HepG2 (cell line): ENCODE data around the gene TCERG1. TPM values are rescaled to one million over a fixed set of nuclear protein-coding genes. Genes with fewer than 3 reads are reported as not detected.

Source experiments
- ATAC-seq: fragments of 200-7000 bp; cut with Tn5 transposase; 3 replicates; pipeline ENCODE4 v1.9.1; 2020; ENCODE audit warnings: mild to moderate bottlenecking, moderate library complexity
- BruUV-seq: library from RNA; stranded (reverse); fragments of 400-500 nt; replicated peaks from 2 replicates; lab custom pipeline; 2021; lab: Mats Ljungman, UMichigan
- CTCF ChIA-PET: fragments of 300-600 bp; formaldehyde crosslinking; extraction: SDS; loops from one replicate; lab custom pipeline; 2021; ENCODE audit warnings: low total read pairs, inconsistent platforms, low intra/inter-chr PET ratio; lab: Yijun Ruan, JAX
- POLR2A ChIA-PET: fragments of 350-600 bp; sonication (Branson Sonifier 250); formaldehyde crosslinking; loops from one replicate; lab custom pipeline; 2020; ENCODE audit warnings: antibody characterized with exemption, inconsistent platforms; lab: Yijun Ruan, JAX
- DNase-seq: peaks from one replicate; pipeline ENCODE4 v3.0.0-alpha.2; 2015; ENCODE audit warnings: low spot score
- FAIRE-seq: peaks from 3 replicates; lab custom pipeline; 2011; peaks lifted over from hg19 to GRCh38; lab: Jason Lieb, UNC
- H2AFZ ChIP-seq: one replicate; pipeline ENCODE4 v1.6.1; 2011; ENCODE audit warnings: low read length, inconsistent platforms
- H3K27ac ChIP-seq: fragments of 300-600 bp; 3 replicates; pipeline ENCODE4 v1.8.0; 2011; ENCODE audit warnings: mixed run types, mild to moderate bottlenecking, mixed read lengths, low read length, inconsistent platforms; ENCODE audit not compliant: insufficient read depth; ENCODE audit errors: extremely low read length
- H3K27me3 ChIP-seq, 2 experiments: fragments of 200-600 bp in 1 of 2; 2 replicates in 1 of 2; 3 replicates in 1 of 2; pipeline versions ENCODE4 v1.6.0 to v1.8.0; 2011; ENCODE audit warnings: low read length in 2 of 2, mild to moderate bottlenecking in 2 of 2, moderate library complexity in 2 of 2, inconsistent platforms in 1 of 2; ENCODE audit not compliant: insufficient read depth in 2 of 2, control insufficient read depth in 1 of 2
- H3K36me3 ChIP-seq, 2 experiments: fragments of 200-600 bp in 1 of 2; replicated peaks in 1 of 2; 2 replicates in 1 of 2; 3 replicates in 1 of 2; pipeline versions ENCODE4 v1.5.1 to v1.8.0; 2011; ENCODE audit warnings: low read length in 2 of 2, inconsistent platforms in 1 of 2; ENCODE audit not compliant: insufficient read depth in 2 of 2, control insufficient read depth in 1 of 2
- H3K4me1 ChIP-seq: 2 replicates; pipeline ENCODE4 v1.5.1; 2012; ENCODE audit warnings: low read length, inconsistent platforms; ENCODE audit not compliant: insufficient read depth
- H3K4me2 ChIP-seq: 2 replicates; pipeline ENCODE4 v1.6.0; 2011; ENCODE audit warnings: low read depth, low read length, inconsistent platforms
- H3K4me3 ChIP-seq, 3 experiments: fragments of 200-600 bp in 1 of 3; sonication (generic), shearing (Covaris generic) in 1 of 3; replicated peaks in 1 of 3; 2 replicates each; pipeline ENCODE4 v1.5.1; 2011 to 2016; ENCODE audit warnings: low read length in 3 of 3, inconsistent platforms in 2 of 3, low read depth in 2 of 3, mild to moderate bottlenecking in 2 of 3, control low read depth in 1 of 3, mixed read lengths in 1 of 3; ENCODE audit not compliant: insufficient read depth in 1 of 3
- H3K79me2 ChIP-seq: one replicate; pipeline ENCODE4 v1.6.1; 2011; ENCODE audit warnings: low read length, inconsistent platforms; ENCODE audit not compliant: insufficient read depth
- H3K9ac ChIP-seq: 2 replicates; pipeline ENCODE4 v1.6.0; 2011; ENCODE audit warnings: mild to moderate bottlenecking, low read depth, low read length, inconsistent platforms; ENCODE audit not compliant: insufficient read depth
- H3K9me3 ChIP-seq: 2 replicates; pipeline ENCODE4 v1.5.1; 2012; ENCODE audit warnings: mild to moderate bottlenecking, low read length
- H4K20me1 ChIP-seq: 2 replicates; pipeline ENCODE4 v1.6.0; 2011; ENCODE audit warnings: inconsistent platforms, mild to moderate bottlenecking, low read length, moderate library complexity; ENCODE audit not compliant: insufficient read depth
- AKAP8 ChIP-seq: sonication (generic); formaldehyde crosslinking; IDR thresholded peaks from 2 replicates; pipeline ENCODE4 v1.5.1; 2020; ENCODE audit warnings: mild to moderate bottlenecking, missing genetic modification reagents
- CREB1 ChIP-seq, 2 experiments: fragments of 450-650 bp in 1 of 2; IDR thresholded peaks; 2 replicates each; pipeline ENCODE4 v1.6.1; 2016 to 2017; ENCODE audit warnings: control low read depth in 1 of 2, mild to moderate bottlenecking in 1 of 2, missing compliant biosample characterization in 1 of 2, missing genetic modification characterization in 1 of 2
- FOSL1 ChIP-seq: sonication (generic); formaldehyde crosslinking; IDR thresholded peaks from 2 replicates; pipeline ENCODE4 v1.9.0; 2021; ENCODE audit warnings: missing genetic modification reagents, borderline replicate concordance
- FOSL2 ChIP-seq: sonication (generic); formaldehyde crosslinking; IDR thresholded peaks from 2 replicates; pipeline ENCODE4 v1.4.0; 2020; ENCODE audit warnings: missing genetic modification reagents
- JUND ChIP-seq: sonication (generic); formaldehyde crosslinking; IDR thresholded peaks from 2 replicates; pipeline ENCODE4 v1.8.0; 2022; ENCODE audit warnings: mild to moderate bottlenecking, missing genetic modification reagents
- MAF1 ChIP-seq: sonication (generic); formaldehyde crosslinking; IDR thresholded peaks from 2 replicates; pipeline ENCODE4 v1.5.0; 2020; ENCODE audit warnings: missing genetic modification reagents, borderline replicate concordance
- MYNN ChIP-seq: sonication (generic); formaldehyde crosslinking; IDR thresholded peaks from 2 replicates; pipeline ENCODE4 v1.4.0; 2020; ENCODE audit warnings: mild to moderate bottlenecking, low read depth, missing genetic modification reagents
- RBFOX2 ChIP-seq: fragments of 200-400 bp; formaldehyde crosslinking; IDR thresholded peaks from 2 replicates; pipeline ENCODE4 v1.6.1; 2017; ENCODE audit warnings: low read depth, mild to moderate bottlenecking, low read length
- RXRA ChIP-seq: sonication (generic); formaldehyde crosslinking; IDR thresholded peaks from 2 replicates; pipeline ENCODE4 v1.5.1; 2020; ENCODE audit warnings: missing genetic modification reagents
- SOX5 ChIP-seq: IDR thresholded peaks from 2 replicates; pipeline ENCODE4 v1.6.1; 2016; ENCODE audit warnings: borderline replicate concordance
- SP5 ChIP-seq: IDR thresholded peaks from 2 replicates; pipeline ENCODE4 v1.6.1; 2016; ENCODE audit warnings: low read depth, borderline replicate concordance
- TEAD3 ChIP-seq: optimal IDR thresholded peaks from 2 replicates; pipeline ENCODE3; 2016; ENCODE audit warnings: borderline replicate concordance
- ZFP62 ChIP-seq: sonication (generic); formaldehyde crosslinking; IDR thresholded peaks from 2 replicates; pipeline ENCODE4 v1.4.0; 2020; ENCODE audit warnings: missing genetic modification reagents
- ZNF124 ChIP-seq: sonication (generic); formaldehyde crosslinking; IDR thresholded peaks from 2 replicates; pipeline ENCODE4 v1.4.0; 2020; ENCODE audit warnings: missing genetic modification reagents
- ZNF317 ChIP-seq: sonication (generic); formaldehyde crosslinking; IDR thresholded peaks from 2 replicates; pipeline ENCODE4 v1.5.0; 2020; ENCODE audit warnings: mild to moderate bottlenecking, missing genetic modification reagents
- ZNF766 ChIP-seq: sonication (generic); formaldehyde crosslinking; IDR thresholded peaks from 2 replicates; pipeline ENCODE4 v1.5.0; 2020; ENCODE audit warnings: missing genetic modification reagents, borderline replicate concordance
- WGBS: methylation state at CpG from one replicate; pipeline ENCODE4 v1.1.6; 2017; ENCODE audit warnings: low lambda C conversion rate; 5-methylcytosine and 5-hydroxymethylcytosine counted together
- in situ Hi-C: cut with HindIII; loops from 2 replicates; pipeline ENCODE4 v1.10.0; 2017; ENCODE audit warnings: low pct_unique_long_range_greater_than_20kb; ENCODE audit not compliant: extremely low pct_ligation_motif_present
- intact Hi-C: fragments of 100-400 bp; cut with micrococcal nuclease; formaldehyde crosslinking; loops from one replicate; pipeline ENCODE4 v1.10.0; 2022; ENCODE audit not compliant: unreplicated experiment
- polyA plus RNA-seq, 8 experiments: library from polyadenylated mRNA; depleted of rRNA in 3 of 8; stranded (reverse) in 7 of 8; unstranded in 1 of 8; fragments of >200 nt; fragmentation: Illumina TruSeq in 4 of 8; extraction: Trizol in 4 of 8; gene quantifications; 2 replicates each; pipeline versions ENCODE4 v1.2.1 to v1.2.3, GENCODE V29; 2011 to 2016; ENCODE audit warnings: low read depth in 4 of 8, missing spikeins in 1 of 8, mixed read lengths in 1 of 8; ENCODE audit not compliant: insufficient read depth in 1 of 8
- total RNA-seq, 5 experiments: library from RNA; depleted of rRNA; stranded (reverse); fragments of >200 nt; fragmentation: Illumina TruSeq; extraction: Trizol; gene quantifications; 2 replicates each; pipeline ENCODE4 v1.2.3, GENCODE V29; 2016; ENCODE audit warnings: low read depth in 1 of 5
- TF ChIP-seq, protein P1 (sequence below): sonication (generic); formaldehyde crosslinking; conservative IDR thresholded peaks from 2 replicates; pipeline ENCODE4 v1.4.0; 2020; ENCODE audit warnings: missing genetic modification reagents
- TF ChIP-seq, protein P2 (sequence below): sonication (generic); formaldehyde crosslinking; IDR thresholded peaks from 2 replicates; pipeline ENCODE4 v1.4.0; 2020; ENCODE audit warnings: missing genetic modification reagents
- TF ChIP-seq, protein P3 (sequence below): sonication (generic); formaldehyde crosslinking; IDR thresholded peaks from 2 replicates; pipeline ENCODE4 v1.4.0; 2020; ENCODE audit warnings: missing genetic modification reagents

Gene TCERG1
- total and polyA plus RNA-seq, 2 of the 13 experiments (the other 11 are each of a cell fraction or from before 2014, with no cell fraction given), result 71.7 to 86.6 TPM

DNA sequence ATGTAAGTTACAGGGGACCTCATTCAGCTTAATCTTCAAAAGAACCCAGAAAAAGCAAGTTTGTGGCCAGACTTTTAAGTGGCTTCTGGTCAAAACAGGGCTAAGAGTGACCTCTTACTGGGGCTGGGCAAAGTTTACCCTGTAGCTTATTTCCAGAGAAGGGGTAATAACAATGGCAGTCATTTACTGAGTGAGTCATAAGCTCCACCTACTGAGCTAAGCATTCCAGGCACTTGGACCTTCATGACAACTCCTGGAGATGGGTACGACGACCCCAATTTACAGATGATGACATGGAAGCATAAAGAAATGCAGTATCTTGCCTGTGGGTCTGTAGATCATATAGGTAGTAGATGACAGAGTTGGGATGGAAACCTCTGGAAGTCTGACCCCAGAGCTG, 73.6 kb downstream of the TCERG1 start:
- H3K9me3 ChIP-seq, result no peaks in the 10 kb centered on the region
- H2AFZ ChIP-seq, result no peak overlapping the region
- WGBS, result 0% methylated on average over 2 of the region's 2 CpGs
- H4K20me1 ChIP-seq, result no peaks in the 10 kb centered on the region
- in situ Hi-C loops, result no loop called here
- peak; percentile 79 for ATAC-seq
- no peak overlapping the region for H3K9ac ChIP-seq
- TF ChIP-seq TEAD3 (CRISPR knock-in tag) (peak; percentile 78), AKAP8 (no peak), MAF1 (CRISPR knock-in tag) (no peak), FOSL2 (CRISPR knock-in tag) (peak; percentile 84), ZNF766 (CRISPR knock-in tag) (no peak), ZFP62 (CRISPR knock-in tag) (no peak), SP5 (CRISPR knock-in tag) (peak; percentile 33; the same call in 1 of the 2 replicates), ZNF124 (CRISPR knock-in tag) (no peak), CREB1 (IDR thresholded peaks at IDR 0.05) (0 out of 2 replicates have a peak, but pooled peaks have one; percentile 9), CREB1 (CRISPR knock-in tag; IDR thresholded peaks at IDR 0.05) (no peak), RXRA (CRISPR knock-in tag) (no peak), JUND (CRISPR knock-in tag) (no peak), ZNF317 (CRISPR knock-in tag) (no peak), FOSL1 (CRISPR knock-in tag) (0 out of 2 replicates have a peak, but pooled peaks have one; percentile 25), MYNN (CRISPR knock-in tag) (no peak), RBFOX2 (no peak), SOX5 (CRISPR knock-in tag) (0 out of 2 replicates have a peak, but pooled peaks have one; percentile 19)
- TF ChIP-seq, protein P1, sequence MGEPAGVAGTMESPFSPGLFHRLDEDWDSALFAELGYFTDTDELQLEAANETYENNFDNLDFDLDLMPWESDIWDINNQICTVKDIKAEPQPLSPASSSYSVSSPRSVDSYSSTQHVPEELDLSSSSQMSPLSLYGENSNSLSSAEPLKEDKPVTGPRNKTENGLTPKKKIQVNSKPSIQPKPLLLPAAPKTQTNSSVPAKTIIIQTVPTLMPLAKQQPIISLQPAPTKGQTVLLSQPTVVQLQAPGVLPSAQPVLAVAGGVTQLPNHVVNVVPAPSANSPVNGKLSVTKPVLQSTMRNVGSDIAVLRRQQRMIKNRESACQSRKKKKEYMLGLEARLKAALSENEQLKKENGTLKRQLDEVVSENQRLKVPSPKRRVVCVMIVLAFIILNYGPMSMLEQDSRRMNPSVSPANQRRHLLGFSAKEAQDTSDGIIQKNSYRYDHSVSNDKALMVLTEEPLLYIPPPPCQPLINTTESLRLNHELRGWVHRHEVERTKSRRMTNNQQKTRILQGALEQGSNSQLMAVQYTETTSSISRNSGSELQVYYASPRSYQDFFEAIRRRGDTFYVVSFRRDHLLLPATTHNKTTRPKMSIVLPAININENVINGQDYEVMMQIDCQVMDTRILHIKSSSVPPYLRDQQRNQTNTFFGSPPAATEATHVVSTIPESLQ (CRISPR knock-in tag), result no peak
- TF ChIP-seq, protein P2, sequence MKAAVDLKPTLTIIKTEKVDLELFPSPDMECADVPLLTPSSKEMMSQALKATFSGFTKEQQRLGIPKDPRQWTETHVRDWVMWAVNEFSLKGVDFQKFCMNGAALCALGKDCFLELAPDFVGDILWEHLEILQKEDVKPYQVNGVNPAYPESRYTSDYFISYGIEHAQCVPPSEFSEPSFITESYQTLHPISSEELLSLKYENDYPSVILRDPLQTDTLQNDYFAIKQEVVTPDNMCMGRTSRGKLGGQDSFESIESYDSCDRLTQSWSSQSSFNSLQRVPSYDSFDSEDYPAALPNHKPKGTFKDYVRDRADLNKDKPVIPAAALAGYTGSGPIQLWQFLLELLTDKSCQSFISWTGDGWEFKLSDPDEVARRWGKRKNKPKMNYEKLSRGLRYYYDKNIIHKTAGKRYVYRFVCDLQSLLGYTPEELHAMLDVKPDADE (CRISPR knock-in tag), result no peak
- TF ChIP-seq, protein P3, sequence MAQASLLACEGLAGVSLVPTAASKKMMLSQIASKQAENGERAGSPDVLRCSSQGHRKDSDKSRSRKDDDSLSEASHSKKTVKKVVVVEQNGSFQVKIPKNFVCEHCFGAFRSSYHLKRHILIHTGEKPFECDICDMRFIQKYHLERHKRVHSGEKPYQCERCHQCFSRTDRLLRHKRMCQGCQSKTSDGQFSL, result no peak
- TF ChIP-seq, all 625 proteins: peak for 6
- H3K4me1 ChIP-seq, result peaks cover 21% of the 10 kb centered on the region
- H3K27me3 ChIP-seq, result no peaks in the 10 kb centered on the region
- peak; percentile 18 for FAIRE-seq
- CTCF ChIA-PET, result no interaction called here
- POLR2A ChIA-PET, result no interaction called here
- intact Hi-C loops, result no loop called here
- H3K4me2 ChIP-seq, result peak overlapping the region; percentile 50; the same call in 1 of the 2 replicates
- BruUV-seq, result no TSS peak
- H3K4me3 ChIP-seq, result no peak overlapping the region
- H3K36me3 ChIP-seq, result no peaks in the 10 kb centered on the region
- H3K27ac ChIP-seq, result no peak overlapping the region
- no peaks in the 10 kb centered on the region for H3K79me2 ChIP-seq
- DNase-seq, result peak; percentile 65
